Effector CD4-positive, alpha-beta T cell (primary cell): Measurements from ENCODE around the gene PAQR9.

Experiments
- DNase-seq: peaks from one replicate; pipeline ENCODE4 v3.0.0-alpha.2; 2020

Gene PAQR9

DNA sequence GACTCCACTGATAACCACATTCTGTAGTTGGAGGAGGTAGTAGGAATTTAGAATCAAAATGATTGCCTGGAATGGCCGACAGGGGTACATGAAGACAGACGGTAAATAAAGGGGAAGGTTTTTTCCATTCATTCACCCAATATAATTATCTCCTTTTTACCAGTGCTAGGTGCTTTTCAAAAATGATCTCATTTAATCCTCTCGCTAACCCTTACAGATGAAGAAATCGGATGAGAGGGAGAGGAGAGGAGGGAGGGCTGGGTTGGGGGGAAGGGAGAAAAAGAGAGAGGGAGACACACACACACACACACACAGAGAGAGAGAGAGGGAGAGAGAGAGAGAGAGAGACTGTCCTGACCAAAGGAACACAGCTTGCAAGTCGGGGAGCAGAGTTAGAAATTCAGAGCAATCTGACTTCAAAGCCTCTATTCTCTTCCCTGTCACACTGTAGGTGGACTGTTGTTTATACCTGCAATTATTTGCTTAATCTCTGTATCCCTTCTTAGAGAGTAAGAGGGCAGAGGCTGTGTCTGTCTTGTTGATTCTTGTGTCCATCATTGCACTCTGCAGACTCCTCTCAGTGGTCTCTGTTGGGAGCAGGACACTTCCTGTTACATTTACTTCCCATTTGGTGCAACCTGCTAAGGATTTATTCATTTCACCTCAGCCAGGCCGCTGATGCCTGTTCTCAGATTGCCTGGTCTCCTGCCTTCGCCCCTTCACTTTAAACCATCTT is 18.7 kb upstream of the PAQR9 start:
- DNase-seq, result no peak

DNA sequence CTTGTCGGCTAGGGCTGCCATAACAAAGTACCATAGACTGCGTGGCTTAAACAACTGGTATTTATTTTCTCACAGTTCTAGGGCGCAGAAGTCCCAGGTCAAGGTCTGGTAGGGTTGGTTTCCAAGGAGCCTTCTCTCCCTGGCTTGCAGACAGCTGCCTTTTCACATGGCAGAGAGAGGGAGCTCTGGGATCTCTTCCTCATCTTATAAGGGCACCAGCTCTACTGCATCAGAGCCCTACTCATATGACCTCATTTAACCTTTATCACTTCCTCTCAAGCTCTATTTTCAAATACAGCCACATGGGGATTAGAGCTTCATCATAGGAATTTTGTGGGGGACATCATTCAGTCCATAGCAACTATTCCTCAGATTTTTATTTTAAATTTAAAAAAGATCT is 17.6 kb upstream of the PAQR9 start:
- no peak for DNase-seq

DNA sequence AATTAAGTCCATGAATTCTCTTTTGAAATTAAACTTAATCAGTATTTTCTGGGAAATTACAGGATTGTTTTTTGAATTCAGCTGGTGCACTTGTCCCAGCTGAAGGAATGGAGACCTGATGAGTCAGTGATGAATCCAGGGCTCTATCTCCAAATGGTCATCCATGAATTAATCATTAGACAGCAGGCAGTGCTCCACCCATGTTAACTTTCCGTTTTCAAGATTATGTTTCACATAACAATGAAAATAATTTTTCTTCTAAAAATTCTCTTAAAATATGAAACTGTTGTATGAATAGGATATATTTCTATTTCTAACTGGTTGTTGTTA is 13.9 kb upstream of the PAQR9 start:
- DNase-seq, result no peak

DNA sequence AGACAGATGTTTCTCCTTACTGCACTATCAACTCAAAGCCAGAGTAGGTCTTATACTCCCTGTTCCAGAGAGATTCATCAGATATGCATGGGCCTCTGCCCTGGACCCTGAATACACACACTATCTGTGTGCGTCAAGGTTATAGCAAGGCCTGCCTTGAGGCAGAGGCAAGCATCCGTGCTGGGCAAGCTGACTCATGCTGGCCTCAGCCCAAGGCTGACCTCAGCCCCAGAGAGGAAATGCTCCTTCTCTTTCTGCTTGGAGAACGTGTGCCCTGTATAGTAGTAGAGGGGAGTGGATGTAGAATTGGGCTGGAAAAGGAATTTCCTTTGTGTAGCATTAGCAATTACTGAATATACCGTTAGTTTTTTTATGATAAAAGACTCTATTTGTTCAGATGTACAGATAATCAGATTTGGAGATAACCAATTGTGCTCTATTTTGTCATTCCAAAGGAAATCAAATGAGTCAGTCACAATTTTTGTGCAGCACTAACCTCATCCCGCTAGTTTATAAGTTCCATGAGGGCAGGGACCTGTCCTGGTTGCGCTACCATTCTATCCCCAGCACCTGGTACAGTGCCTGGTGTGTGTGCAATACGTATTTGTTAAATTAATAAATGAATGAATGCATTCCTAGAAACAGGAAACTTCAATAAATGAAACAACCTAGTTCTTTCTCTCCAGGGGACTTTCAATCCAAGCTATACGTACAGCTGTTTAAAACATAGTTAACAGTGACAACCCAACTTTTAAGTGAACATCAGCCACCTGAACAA is 13.3 kb upstream of the PAQR9 start:
- DNase-seq, result no peak

DNA sequence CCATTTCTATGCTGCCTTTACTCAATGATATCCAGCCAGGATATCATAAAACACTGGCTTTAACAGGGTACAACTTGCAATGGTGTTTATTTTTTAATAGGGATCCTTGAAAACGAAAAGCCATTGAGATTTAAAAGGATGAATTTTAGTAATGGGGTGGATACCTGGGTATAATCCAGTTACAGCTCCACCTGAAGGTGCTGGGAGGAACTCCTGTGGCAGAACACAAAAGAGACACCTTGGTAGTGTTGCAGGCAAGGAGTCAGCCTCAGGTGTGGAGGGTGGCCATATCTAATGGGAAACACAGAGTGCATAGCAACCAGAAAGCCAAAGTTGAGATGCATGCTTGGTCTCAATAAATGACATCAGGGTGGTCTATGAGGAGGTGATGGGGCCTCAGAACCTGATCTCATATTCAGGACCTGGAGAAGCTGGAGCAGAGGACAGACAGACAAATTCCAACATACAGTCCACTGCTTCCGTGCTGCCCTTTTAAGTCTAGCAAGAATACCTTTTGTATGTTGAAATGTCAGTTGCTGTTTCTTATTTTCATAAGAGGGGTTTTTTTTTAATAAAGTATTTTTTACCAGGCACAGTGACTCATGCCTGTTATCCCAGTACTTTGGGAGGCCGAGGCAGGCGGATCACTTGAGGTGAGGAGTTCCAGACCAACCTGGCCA is 12.0 kb upstream of the PAQR9 start:
- no peak for DNase-seq

DNA sequence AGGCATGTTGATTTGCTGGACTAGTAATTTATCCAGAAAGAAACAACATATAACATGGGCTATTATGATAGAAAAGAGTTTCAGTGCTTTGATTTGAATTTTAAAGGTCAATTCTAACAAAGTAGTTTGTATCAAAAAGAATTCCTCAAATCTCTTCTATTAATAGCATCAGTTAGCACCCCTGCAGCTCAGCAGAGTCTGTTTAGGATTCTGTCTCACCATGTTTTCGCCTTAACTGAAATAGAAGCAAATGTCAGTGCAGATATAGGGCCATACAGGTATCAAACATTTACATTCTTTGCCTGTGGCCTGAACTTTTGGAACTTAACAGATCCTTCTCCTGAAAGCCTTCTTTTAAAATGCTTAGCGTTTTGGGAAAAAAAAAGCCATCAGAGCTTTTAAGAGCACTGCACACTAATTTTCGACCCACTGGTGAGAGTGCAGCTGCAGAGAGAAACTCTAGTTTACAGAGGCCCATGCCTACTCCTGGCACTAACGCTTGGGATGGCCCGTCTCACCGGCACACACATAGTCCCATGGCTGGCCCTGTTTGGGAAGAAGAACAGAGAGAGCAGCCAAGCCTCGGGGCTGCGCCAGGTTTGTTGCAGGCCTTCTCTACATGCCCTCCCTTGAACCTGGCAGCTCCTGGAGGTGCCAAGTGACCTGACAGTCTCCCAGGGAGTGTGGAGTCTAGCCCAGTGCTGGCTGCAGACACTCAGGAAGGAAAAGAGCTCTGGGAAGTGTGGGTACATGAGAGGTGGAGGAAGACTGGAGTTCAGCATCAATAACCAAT is 9.9 kb upstream of the PAQR9 start:
- no peak for DNase-seq

DNA sequence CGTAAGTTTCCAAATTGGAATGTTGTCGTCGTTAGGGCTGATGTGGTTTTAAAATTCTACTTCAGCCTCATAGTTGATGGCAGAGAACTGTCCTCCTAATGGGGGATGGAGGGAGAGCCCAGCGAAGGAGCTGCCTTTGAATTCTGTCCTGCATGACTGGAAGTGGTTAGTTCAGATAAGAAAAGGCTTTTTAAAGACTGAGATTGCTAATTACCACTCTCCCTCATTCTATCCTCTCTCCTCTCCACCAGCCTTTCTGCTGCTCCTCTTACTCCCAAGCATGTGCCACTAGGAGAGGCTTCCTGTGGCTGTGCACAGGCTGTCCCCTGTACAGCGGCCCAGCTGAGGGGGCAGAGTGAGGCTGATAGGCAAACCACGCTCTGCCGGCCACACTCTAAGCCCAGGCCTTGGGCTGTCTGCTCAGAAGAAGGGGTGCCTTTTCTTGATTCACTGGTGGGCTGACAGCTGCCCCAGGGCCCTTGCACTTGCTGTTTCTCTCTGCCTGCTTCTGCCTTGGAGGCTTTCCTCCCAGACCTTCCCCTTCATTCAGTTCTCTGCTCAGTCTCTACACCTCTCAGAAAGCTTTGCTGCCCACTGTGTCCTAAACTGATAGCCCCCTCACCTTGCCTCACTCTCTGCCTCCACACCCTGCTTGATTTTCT is 8.7 kb upstream of the PAQR9 start:
- DNase-seq, result no peak

DNA sequence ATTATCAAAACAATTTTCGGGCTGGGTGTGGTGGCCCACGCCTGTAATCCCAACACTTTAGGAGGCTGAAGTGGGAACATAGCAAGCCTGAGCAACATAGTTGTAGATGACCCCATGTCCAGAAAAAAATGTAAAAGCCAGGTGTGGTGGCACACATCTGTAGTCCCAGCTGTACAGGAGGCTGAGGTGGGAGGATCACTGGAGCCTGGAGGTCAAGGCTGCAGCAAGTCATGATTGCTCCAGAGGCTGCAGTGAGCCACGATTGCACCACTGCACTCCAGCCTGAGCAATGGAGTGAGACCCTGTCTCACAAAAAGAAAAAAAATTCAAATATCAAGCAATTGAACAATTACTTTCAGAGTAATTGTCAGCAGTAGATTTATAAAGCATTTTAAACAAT is 8.0 kb upstream of the PAQR9 start:
- no peak for DNase-seq

DNA sequence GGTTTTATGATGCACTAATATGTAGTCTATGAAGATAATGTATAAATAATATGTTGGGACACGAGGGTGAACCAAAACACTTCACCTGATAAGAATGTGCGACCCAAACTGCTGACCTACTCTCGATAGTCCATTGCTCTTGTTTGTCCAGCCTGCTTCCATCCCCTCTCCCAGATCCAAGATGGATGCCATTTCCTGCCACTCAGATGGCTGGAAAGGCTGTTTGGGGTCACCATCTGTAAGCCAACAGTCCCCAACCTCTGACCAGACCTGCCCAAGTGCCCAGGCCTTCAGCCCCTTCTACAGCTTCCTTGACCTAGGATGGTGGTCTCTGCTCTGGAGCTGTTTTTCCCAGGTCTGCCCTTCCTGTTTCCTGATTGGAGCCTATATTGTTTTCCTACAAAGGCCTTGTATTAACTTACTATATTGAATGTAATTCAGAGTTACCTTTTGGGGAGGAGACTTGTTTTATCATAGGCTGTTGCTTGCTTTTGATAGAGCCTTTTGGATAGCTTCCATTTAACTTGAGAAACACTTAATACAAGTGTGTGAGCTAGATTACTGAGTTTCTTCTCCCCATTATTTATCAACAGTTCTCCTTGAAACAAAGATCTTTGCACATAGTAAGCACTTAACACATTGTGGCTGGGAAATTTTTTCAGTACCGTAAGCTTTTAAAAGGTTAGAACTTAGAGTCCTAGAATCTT is 5.0 kb upstream of the PAQR9 start:
- no peak for DNase-seq

DNA sequence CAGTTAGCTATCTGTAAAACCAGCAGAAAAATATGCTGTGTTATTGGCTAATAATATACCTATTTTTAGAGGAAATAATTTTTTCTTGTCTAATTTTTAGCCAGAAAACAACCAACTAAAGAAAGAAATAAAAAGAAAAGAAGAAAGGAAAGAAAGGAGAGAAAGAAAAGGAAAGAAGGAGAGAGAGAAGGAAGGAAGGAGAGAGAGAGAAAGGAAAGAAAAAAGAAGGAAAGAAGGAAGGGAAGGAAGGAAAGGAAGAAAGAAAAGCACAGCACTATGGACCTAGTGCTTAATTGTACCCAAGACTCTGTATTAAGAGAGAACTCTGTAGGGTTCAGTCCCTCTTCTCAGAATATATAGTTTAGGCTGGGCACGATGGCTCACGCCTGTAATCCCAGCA is 3.3 kb upstream of the PAQR9 start:
- no peak for DNase-seq

DNA sequence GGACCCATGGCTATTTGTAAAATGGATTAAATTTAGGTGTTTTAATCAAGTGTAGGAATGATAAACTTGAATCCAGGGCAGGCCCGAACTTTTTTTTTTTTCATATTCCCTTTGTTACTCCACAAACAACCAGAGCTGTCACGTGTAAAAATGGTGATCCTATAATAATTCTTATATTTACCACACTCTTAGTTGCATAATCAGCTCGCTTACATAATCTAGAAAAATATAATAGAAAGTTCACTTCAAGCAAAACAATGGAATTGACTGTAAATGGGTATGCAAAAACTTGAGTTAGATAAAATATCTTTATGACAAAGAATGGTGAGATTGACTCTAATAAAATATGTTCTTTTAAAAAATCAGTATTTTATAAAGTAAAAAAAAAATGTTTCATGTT is 2.1 kb upstream of the PAQR9 start:
- DNase-seq, result no peak

DNA sequence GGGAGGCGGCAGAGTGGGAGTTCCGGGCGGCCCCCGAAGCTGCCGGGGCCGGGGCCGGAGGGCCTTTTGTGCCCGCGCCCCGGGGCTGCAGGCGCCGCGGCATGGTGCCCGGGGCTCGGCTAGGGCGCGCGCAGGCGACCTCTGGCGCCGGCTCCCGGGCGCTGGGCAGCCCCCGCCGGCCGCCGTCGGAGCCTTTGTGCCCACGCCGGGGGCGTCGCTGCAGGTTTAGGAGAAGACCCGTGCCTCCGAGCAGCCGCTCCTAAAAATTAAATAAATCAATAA is 299 bp downstream of the PAQR9 start:
- no peak for DNase-seq

DNA sequence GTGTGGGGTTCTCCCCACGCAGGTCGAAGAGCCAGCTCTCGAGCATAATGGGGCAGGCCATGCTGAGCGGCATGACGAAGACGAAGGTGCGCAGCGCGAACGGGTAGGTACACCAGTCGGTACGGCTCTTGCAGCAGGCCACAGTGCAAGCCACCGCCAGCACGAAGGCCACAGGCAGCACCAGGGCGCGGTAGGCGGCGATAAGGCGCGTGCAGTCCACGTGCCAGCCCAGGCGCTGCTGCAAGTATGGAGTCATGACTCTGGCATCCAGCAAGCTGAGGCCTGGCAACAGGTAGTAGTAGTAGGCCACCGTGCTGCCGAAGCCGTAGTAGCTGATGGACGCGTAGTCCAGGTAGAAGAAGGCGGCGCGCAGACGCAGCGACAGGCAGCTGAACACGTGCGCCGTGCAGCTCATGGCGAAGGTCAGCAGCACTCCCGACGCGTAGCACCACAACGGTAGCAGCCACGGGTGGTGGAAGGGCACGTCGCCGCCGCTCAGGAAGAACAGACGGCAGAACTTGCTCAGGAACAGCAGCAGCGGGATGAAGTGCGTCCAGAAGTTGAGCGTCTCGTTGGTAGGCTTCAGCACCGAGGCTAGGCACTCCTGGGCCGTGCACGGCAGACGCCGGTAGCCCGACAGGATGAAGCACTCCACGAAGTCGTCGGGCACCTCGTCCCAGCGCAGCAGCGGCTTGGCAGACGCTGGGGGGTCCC is 797 bp downstream of the PAQR9 start:
- DNase-seq, result no peak

DNA sequence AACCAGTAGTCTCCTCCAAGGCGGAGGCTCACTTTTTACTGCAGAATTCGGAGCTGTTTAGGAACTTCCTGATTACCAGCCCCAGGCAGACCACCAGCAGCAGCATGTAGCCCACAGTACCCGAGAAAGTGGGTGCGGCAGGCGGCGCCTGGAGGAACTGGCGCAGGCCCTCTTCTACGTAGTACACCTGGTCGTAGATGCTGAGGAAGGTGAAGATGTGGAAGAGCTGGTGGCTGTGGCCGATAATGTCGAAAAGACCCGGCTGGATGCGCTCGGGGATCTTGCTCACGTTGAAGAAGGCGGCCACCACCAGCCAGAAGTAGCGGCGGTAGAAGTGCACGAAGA is 1.3 kb downstream of the PAQR9 start:
- no peak for DNase-seq

DNA sequence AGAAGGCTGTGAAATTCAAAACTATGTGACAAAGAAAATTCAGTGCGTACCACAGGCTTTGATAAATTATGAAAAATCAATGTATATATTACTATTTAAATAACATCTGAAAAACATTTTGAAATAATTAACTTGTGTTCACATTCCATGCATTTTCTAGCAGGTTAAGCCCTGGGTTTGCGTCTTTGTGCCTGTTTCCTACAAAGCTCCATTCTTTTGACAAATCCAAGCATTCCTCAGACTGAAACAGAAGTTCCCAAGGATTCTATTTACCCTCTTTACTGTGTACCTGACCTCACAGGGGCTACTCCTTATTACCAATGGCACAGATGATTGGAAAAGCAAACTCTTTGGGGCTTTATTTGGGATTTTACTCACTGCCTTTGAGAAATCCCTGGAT is 1.9 kb downstream of the PAQR9 start:
- no peak for DNase-seq

DNA sequence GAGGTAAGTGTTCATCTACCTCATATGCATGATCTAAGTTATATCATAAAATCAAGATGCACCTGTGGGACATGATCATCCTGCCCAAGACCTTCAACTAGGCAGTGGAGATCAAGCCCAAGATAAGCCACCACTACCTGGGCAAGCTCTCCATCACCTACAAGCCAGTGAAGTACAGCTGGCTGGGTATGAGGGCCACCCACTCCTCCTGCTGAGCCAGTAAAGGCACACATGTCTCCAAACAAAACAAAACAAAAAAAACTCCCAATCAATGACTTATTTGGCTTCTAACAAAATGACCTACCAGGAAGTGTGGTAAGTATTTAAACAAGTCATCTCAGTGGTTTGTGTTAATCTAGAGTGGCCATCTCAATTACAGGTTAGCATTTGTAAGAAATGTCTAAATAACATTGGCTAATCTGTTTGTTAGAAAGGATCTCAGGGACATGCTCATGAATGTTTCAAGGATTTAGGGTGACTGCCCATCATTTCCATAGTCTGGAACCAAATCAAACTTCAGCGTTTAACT is 3.1 kb downstream of the PAQR9 start:
- no peak for DNase-seq

DNA sequence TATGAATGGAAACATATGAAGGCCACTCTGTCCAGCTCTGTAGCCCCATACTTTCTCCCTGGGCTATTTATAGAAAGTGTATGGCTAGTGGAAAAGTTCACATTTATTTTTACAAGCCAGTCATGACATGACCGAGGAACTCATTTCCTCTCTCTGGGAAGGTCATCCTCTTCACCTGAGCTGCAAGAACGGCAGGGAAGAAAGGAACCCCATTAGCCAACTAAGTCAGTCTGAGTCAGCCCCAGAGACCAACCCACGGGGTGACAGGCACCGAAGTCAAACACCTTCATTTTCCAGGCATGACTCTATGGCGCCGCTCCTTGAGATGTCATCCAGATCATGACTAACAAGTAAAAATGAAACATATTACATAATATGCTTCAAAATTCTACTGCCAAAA is 4.8 kb downstream of the PAQR9 start:
- no peak for DNase-seq

DNA sequence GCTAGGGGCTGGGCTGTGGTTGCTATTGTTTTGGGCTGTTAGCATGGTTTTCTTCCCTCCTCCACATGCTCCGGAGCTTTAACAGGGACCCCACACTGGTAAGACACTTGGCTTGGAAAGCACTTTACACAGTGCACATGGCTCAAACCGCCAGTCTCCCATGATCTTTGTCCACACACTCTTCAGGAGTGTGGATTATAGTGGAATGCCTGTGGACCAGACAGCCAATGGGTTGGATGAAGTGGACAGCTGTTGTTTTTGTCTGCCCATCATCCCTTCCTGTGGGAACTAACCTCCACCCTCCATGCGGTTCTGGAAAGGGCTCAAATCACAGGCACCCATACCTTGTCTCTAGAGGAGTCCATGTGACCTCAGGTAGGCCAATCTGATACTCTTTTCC is 10.0 kb downstream of the PAQR9 start:
- no peak for DNase-seq

DNA sequence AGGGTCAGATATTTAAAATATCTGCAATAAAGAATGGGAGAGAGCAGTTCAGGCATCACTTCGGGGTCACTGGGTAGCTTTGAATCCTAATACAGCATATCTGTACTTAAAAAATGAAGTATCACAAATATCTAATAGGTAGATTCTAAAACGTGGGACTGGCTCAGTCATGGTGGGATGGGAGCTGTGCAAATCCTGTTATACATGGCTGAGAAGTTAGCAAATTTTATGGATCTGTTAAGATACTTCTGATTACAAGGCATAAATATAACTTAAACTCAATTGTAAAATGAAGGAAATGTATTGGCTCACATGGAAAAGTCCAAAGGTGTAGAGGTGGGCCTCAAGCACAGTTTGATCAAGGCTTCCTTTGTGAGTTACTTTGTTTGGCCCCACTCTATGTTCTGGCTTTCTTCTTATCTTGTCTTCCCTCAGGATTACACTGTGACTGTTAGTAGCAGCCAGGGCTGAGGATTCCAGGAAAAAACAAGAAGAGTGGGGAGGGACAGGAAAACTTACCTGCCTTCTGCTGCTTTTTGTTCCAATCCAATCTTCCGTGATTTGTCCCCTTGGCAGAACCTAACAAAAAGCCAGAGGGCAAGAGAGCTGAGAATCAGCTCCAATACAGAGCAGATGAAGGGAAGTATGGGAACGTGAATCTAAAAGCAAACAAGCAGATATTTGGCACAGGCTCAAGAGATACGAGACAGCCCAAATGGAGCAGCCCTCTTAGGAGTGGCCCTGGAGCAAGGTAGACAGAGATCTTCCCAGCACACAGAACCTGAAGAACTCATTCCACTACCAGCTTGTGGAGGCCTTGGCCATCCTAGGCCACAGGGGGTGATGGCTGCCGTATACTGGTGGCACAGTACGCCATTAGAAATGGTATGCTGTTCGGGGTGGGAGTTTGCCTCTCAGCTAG is 10.9 kb downstream of the PAQR9 start:
- DNase-seq, result no peak

DNA sequence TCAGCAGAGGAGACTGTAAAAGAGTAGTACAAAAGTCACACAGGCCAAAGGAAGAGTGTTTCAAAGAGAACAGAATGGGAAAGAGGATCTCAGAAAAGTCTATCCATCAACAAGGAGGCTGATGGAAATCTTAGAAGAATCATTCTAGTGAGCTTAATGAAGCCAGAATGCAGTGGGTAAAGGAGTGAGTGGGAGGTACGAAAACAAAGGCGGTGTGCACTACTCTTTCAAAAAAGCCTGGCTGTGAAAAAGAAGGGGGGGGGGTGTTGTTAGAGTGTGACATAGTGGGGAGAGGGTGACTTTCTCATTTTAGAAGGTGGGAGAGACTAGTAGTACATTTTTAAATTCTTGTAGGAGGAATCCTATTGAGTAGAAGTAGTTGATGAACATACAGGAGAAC is 11.7 kb downstream of the PAQR9 start:
- DNase-seq, result no peak
